Calu3 (cell line): ENCODE measurements around the gene GRK1. TPM values are rescaled to one million over a fixed set of nuclear protein-coding genes. Genes with fewer than 3 reads are reported as not detected.

ENCODE experiments used
- BruUV-seq: library from RNA; stranded (reverse); fragments of 400-500 nt; replicated peaks from 2 replicates; lab custom pipeline; 2021; lab: Mats Ljungman, UMichigan
- CTCF ChIA-PET: fragments of 300-600 bp; sonication (Branson Sonifier 250); formaldehyde crosslinking; loops from one replicate; lab custom pipeline; 2022; ENCODE audit warnings: antibody characterized with exemption; lab: Charles Lee
- DNase-seq: peaks from one replicate; pipeline ENCODE4 v3.0.0; 2022
- H3K27ac Mint-ChIP-seq: one replicate; pipeline ENCODE4 v1.8.0; 2022; ENCODE audit warnings: mixed read lengths; ENCODE audit not compliant: unreplicated experiment
- H3K27me3 Mint-ChIP-seq: one replicate; pipeline ENCODE4 v1.8.0; 2022; ENCODE audit warnings: mixed read lengths; ENCODE audit not compliant: unreplicated experiment
- H3K36me3 Mint-ChIP-seq: one replicate; pipeline ENCODE4 v1.8.0; 2022; ENCODE audit warnings: mild to moderate bottlenecking, moderate library complexity, mixed read lengths; ENCODE audit not compliant: insufficient read depth, unreplicated experiment
- H3K4me1 Mint-ChIP-seq: one replicate; pipeline ENCODE4 v1.8.0; 2022; ENCODE audit warnings: mild to moderate bottlenecking, low read depth, mixed read lengths; ENCODE audit not compliant: unreplicated experiment
- H3K4me3 Mint-ChIP-seq: one replicate; pipeline ENCODE4 v1.8.0; 2022; ENCODE audit warnings: mild to moderate bottlenecking, low read depth, moderate library complexity, mixed read lengths; ENCODE audit not compliant: unreplicated experiment
- H3K9me3 Mint-ChIP-seq: one replicate; pipeline ENCODE4 v1.8.0; 2022; ENCODE audit warnings: low read depth, mixed read lengths; ENCODE audit not compliant: unreplicated experiment
- CTCF ChIP-seq: fragments of 200-600 bp; IDR thresholded peaks from one replicate; pipeline ENCODE4 v1.8.0; 2022; ENCODE audit warnings: antibody characterized with exemption; ENCODE audit not compliant: unreplicated experiment
- intact Hi-C: fragments of 100-400 bp; cut with micrococcal nuclease; formaldehyde crosslinking; loops from one replicate; pipeline ENCODE4 v1.10.0; 2022; ENCODE audit not compliant: unreplicated experiment
- total RNA-seq: library from RNA; stranded (reverse); gene quantifications from 2 replicates; pipeline ENCODE4 v1.2.3, GENCODE V29; 2022

Gene GRK1
- total RNA-seq, 1 experiment from 2014 or later = not detected

- no peaks in the 10 kb centered on the region for H3K4me1 Mint-ChIP-seq
- TF ChIP-seq CTCF = no peak
- DNase-seq = no peak
- H3K27ac Mint-ChIP-seq = no peak overlapping the region
- no peaks in the 10 kb centered on the region for H3K9me3 Mint-ChIP-seq
- intact Hi-C loops = no loop called here
- no peaks in the 10 kb centered on the region for H3K36me3 Mint-ChIP-seq
- no TSS peak for BruUV-seq
- H3K27me3 Mint-ChIP-seq = peaks cover 13% of the 10 kb centered on the region
- CTCF ChIA-PET = no interaction called here
- H3K4me3 Mint-ChIP-seq = no peak overlapping the region
Measured at GRCh38 chr13:113776231-113777125, 109.5 kb downstream of the GRK1 start.

DNA sequence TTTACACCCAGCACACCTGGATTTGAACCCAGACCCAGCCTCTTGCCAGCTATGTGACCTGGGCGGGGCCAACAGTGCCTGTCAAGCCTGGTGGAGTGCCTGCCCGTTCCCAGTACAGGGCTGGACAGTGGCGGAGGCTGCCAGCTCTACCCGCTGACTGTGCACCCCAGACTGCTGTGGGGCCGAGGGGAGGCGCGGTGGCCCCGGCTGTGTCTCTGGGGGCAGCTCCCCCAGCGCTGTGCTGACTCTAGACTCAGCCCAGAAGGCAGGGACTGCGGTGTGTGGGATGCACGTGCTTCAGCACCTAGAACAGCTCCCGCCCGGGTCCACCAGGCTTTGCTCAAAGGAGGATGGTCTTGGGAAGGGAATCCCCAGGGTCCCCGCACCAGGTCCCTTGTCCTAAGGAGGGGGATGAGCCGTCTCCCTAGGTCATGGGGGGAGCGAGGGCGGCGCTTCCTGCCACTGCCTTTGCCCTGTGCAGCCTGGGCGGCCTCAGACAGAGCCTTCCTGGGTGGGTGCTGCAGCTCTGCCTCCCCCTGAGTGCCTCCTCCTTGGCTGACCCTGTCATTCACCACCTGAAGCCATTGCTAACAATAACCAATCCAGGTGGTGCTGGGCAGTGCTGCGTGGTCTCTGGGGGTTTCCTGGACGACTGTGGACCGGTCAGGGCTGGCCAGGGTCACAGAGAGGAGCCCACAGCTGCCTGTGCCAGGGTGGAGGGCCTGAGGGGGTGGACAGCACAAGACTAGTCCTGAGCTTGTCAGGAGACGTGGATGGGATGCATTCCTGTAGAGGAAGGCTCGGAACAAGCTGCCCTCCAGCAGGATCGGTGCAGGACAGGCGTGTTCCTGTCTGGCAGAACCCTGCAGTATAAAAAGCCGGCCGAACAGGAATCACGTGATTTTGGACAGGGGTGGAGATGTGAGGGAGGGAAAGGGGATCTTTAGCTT, 110.6 kb downstream of the GRK1 start:
- no peaks in the 10 kb centered on the region for H3K36me3 Mint-ChIP-seq

GRCh38 chr13:113781571-113781970, 114.6 kb downstream of the GRK1 start:
- no peak overlapping the region for H3K4me3 Mint-ChIP-seq
- H3K36me3 Mint-ChIP-seq = no peaks in the 10 kb centered on the region
- no peak for DNase-seq
- BruUV-seq = no TSS peak
- peaks cover 2% of the 10 kb centered on the region for H3K9me3 Mint-ChIP-seq
- CTCF ChIA-PET = no interaction called here
- no peaks in the 10 kb centered on the region for H3K4me1 Mint-ChIP-seq
- TF ChIP-seq CTCF = no peak
- no peak overlapping the region for H3K27ac Mint-ChIP-seq
- intact Hi-C loops = no loop called here
- peaks cover 20% of the 10 kb centered on the region for H3K27me3 Mint-ChIP-seq

More for the DNA sequence above, 110.6 kb downstream of the GRK1 start:
- Mint-ChIP-seq H3K27ac (no peak overlapping the region), H3K27me3 (peaks cover 13% of the 10 kb centered on the region), H3K9me3 (no peaks in the 10 kb centered on the region), H3K4me3 (no peak overlapping the region), H3K4me1 (no peaks in the 10 kb centered on the region)
- intact Hi-C loops = no loop called here
- CTCF ChIA-PET = no interaction called here
- no peak for TF ChIP-seq CTCF
- no peak for DNase-seq
- BruUV-seq = no TSS peak

DNA sequence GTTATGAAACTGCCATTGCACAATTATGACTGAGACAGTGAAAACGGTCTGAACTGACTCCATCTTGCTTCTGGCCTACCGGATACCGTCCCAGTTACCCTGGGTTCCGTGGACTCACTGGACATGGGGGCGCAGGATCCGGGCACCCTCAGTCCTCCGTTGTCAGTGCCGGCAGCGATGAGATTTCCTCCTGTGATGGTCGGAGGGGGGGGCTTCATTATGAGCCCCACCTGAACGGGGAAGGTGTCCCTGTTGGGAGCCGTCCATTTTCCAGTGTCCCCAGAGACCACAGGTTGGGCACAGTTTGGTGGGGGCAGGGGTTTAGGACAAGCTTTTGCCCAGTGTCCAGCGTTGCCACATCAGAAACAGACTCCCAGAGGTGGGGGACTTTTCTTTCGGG, 115.5 kb downstream of the GRK1 start:
- Mint-ChIP-seq H3K27ac (no peak overlapping the region), H3K27me3 (peaks cover 20% of the 10 kb centered on the region), H3K4me1 (no peaks in the 10 kb centered on the region), H3K36me3 (no peaks in the 10 kb centered on the region), H3K9me3 (peaks cover 2% of the 10 kb centered on the region), H3K4me3 (no peak overlapping the region)
- intact Hi-C loops = no loop called here
- TF ChIP-seq CTCF = no peak
- BruUV-seq = no TSS peak
- CTCF ChIA-PET = no interaction called here
- DNase-seq = no peak
